Activated CD8-positive, alpha-beta memory T cell treated with anti-CD3 and anti-CD28 coated beads, Interleukin-2, amount 50 U/mL, for 1 hour (primary cell): ENCODE measurements around the gene PCGF2.
"Not testable (repeated sequence)": the region's sequence is repeated elsewhere in the genome, so short reads cannot be mapped to it uniquely, and the experiment has no call there.

Experiments used
- DNase-seq: peaks from one replicate; pipeline ENCODE4 v3.0.0-alpha.2; 2020; ENCODE audit errors: extremely low read depth

PCGF2 gene

DNA sequence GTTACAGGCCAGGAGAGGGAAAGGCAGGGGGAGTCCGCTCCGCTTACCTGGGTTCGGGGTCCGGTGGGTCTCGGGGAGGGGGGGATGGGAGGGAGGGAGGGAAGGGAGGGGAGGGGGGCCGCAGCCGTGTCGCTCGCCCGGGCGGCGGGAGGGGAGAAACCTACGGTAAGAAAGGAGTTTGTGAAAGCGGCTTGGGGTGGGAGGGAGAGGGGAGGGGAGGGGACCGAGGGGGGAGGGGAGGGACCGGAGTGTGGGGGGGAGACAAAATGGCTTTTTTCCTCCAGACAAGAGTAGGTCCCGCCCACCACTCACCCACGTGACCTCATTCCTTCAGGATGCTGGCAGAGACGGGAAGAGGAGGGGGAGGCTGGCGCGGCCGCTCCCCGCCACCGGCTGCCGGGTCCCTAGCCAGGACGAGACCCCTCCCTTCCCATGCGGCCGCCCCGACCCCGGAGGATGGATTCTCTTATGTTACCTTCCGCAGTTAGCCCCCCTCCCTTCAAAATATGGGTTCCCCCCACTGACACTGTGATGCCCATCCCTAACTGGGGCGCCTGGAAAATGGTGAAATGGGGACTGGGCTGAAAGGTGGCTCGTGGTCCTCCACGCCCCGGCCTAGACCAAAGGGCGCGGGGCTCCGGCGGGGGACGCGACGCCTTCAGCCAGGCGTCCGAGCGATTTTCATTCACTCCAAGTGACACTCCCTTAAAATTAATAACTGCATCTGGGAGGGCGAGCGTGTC is at the start of gene PCGF2:
PCGF2 (minus strand) TSS at position 188 of the 743 bp plus-strand sequence. CDS start 7,934 bp downstream, outside the sequence.
- no peak for DNase-seq

DNA sequence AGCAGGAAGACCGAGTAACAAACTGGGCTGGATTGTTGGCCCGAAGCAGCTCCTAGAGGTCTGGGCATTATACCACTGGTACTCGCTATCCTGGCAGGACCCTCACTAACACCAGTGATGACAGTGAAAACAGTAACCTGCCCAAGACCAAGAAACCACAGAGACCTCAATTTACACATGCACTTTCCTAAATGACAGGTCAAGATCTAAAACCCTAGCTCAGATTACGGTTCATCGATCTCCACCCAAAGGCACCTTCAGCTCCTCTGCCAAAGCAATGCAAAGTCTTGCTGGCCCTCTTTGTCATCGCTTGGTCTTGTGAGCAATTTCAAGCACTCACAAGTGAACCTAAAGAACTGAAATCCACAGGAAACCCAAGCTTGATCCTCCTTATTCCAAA is 49.7 kb upstream of the PCGF2 start:
- no peak for DNase-seq

DNA sequence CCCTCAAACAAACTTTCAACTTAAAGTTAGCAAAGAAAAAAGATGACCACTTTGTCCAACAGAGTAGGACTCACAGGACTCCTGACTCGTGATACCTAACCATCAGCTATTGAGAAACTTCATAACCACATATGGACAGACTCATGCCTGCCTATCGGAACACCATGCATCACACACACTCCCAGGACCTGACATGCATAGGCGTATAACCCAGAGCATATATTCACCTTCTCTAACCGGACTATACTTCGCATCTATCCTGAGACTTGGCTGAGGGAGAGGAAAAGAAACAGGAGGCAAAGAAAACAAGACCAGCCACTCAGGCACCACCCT is 49.0 kb upstream of the PCGF2 start:
- no peak for DNase-seq

DNA sequence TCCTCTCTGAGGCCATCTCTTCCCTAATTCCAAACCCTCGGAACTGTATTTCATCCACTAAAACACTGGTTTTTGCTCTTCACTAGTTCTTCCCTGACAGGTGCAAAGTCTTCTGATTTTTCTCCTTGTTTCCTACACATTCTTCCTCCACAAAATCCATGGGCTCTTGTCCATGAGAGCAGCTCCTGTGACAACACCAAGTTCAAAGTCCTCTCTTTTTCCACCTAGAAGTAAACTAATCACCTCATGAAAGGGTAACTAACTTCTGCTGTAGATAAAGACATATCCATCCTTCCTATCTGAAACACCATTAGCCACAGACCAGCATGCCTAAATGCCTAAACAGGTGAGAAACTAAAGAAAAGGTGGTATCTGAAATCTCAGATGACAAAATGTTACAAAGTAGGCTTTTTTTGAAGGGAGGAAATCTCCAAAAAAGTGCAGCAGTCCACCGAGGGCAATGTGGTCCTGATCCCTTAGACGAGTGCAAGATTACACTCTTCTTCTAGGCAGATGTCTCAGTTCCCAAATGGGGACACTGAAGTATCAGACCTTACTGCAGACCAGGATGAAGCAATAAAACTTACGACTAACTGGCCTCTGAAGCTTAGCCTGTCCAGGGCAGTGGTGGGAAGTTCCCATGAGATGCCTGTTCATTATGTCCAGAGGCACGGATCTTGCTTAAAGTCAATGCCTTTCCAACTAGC is 48.5 kb upstream of the PCGF2 start:
- DNase-seq = no peak

DNA sequence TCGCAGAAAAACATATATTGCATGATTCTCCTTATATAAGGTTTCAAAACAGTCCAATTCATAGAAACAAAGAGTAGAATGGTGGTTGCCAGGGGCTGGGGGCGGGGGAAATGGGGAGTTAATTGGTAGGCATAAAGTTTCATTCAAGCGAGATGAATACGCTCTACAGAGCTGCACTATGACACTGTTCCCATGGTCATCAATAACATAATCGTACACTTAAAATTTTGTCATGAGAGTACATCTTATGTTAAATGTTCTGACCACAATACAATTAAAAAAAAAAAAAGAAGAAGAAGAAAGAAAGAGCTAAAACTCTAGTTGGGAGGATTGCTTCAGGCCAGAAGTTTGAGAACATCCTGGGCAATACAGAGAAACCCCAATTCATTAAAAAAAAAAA is 46.1 kb upstream of the PCGF2 start:
- DNase-seq = no peak

DNA sequence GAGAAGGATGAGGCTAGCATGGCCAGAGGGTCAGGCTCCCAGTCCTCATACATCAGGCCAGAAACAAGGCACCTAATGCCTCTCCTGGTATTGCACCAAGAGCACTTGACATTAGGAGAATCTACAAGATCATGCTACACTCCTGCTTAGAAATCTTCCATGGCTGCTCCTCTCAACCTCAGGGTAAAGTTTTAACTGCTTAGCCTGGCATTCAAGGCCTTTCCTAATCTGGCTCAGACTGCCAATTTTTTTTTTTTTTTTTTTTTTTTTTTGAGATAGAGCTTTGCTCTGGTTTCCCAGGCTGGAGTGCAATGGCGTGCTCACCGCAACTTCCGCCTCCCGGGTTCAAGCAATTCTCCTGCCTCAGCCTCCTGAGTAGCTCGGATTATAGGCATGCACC is 43.0 kb upstream of the PCGF2 start:
- DNase-seq = no peak

DNA sequence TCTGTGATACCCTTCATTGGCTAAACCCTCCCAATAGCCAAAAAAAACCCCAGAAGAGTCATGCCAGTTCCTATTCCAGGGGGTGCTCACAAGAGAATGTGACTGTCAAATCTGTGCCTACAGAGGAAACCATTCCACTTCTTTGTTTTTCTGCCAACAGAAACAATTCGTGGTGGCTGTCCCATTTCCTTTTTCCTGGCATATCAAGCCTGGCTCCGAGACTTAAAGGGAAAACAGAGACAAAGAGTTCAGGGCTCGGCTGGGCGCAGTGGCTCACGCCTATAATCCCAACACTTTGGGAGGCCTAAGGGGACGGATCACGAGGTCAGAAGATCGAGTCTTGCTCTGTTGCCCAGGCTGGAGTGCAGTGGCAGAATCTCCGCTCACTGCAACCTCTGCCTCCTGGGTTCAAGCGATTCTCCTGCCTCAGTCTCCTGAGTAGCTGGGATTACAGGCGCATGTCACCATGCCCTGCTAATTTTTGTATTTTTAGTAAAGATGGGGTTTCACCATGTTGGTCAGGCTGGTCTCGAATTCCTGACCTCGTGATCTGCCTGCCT is 42.1 kb upstream of the PCGF2 start:
- DNase-seq = not testable (repeated sequence)

DNA sequence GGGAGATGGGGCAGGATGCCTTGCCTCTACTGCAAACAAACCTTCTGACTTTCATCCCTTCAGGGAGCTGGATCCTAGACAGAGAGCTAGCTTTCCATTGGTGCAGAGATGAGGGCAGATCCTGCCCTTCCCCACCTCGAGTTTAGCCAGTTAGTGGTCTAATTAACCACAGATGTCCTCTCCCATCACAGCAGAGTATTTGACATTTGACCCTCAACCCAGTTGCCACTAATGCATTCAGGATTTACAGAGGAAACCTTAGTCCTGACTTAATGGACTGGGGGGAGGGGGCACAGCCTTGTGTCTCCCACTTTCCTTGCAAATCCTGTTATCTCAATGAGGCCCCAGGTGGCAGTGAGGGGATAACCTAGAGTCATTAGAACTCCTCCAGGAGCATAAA is 41.0 kb upstream of the PCGF2 start:
- DNase-seq = no peak

DNA sequence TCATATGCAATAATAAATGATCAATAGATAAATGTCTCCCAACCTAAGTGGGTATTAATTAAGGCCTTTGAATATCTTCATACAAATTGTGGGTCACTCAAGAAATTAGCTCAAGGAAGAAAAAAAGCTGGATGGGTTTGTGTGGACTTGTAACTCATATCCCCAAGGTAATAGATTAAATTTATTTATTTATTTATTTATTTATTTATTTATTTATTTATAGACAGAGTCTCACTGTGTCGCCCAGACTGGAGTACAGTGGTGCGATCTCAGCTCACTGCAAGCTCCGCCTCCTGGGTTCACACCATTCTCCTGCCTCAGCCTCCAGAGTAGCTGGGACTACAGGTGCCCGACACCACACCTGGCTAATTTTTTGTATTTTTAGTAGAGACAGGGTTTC is 39.9 kb upstream of the PCGF2 start:
- DNase-seq = not testable (repeated sequence)

DNA sequence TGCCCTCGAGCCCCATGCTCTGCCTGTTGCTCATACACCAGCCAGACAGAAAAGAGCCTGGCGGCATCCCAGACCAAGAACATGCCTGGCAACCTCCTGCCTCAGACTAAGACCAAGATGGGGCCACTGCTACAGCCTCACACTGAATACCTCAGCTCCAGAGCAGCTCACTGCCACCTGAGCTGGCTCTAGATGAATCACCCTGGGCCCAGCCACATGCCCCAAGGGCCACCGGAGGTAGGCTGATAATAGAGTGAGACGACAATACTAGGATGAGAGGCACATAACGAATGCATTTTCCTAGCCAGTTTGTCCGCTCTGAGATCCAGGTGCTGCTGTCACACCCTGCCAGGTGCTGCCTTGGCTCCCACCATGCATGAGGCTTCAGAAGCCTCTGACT is 38.2 kb upstream of the PCGF2 start:
- no peak for DNase-seq

DNA sequence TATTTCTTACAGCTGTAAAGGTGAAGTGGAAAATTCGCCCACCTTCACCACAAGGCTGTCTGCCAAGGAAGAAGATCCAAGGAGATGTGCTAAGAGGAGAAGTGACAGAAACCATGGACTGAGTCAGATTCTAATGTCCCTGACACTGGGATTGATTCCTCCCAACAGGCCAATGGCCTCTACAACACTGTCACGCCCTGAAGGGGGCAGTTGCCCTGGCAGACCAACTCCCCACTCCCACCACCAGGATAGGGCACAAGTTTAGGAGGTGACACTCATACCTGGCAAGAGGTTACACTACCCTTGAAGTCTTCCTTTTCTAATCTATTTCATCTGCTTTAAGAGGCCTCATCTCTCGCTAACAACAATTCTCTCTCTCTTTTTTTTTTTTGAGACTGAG is 35.1 kb upstream of the PCGF2 start:
- DNase-seq = no peak

DNA sequence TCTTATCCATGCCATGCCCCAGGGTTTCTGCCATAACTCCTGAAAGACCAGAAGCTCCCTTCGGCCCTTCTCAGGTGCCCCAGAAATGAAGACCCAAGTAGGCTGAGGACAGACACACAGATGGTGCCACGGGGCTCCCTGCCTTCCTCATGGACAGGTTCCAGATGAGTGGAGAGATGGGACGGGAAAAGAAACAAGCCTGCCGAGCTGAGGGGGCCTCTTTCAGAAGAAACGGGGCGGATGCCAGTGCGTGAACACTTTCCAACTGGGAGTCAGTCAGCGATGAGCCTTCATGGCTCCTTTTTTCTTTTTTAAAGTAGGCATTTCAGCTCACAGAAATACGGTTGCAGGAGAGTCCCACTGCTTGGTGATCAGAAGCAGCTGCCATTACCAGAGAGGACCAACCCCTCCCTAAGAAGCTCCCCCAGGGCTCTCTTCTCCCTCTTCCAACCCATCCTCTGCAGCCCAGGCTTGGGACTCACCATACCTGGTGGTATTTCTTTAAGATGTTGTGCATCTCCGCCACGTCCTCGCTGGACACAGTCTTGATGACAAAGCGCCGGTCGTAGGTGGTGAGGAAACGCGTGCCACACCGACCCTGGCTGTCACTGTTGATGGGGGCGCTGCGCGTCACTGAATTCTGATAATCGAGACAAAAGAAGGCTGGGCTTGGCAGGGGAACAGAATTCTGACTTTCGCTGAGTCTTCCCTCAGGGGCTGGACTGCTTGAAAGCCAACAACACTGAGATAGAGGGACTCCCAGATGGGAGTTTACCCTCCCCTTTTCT is 32.0 kb upstream of the PCGF2 start:
- DNase-seq = no peak

DNA sequence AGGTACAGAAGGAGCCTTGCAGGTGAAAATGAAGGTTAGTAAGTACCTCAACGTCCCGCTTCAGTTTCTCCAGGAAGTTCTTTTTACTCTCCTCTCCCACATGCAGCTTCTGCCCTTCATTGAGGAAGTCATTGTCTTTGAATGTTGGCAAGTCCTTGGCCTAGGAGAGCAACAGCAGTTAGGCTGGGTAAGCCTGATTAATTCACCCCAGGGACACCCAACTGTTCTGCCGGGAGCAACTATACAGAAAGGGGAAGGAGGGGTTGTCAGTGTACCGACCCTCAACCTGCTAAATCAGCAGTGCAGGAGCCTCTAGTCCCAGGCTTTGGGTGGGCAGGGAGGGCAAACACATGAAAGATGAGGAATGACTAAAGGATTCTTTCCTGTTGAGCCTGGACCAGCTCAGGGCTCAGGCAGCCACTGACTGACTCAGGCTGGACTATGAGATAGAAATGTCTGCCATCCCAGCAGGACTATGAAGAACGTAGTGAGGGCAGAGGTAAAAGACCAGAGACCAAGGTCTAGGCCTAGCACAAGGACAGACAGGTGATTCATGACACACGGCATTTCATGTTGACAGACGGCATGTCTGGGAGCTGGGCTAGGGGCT is 29.6 kb upstream of the PCGF2 start:
- no peak for DNase-seq

DNA sequence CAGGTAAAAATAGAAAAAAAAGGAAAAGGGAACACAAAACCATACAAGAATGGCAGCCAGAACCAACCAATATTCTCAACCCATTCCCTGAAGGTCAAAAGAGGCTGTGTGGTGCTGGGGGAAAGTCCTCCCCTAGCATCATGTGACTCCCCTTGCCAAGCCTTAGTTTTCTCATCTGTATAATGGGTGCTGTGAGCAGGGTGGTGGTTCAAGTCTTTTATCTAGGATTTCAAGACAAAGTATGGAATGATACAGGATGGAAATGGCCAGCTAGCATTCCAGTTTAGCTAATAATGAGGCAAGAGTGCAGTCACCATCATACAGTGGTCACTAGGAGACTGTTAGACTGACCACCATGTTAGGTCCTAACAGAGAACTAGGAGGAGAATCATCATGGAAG is 25.1 kb upstream of the PCGF2 start:
- DNase-seq = no peak

DNA sequence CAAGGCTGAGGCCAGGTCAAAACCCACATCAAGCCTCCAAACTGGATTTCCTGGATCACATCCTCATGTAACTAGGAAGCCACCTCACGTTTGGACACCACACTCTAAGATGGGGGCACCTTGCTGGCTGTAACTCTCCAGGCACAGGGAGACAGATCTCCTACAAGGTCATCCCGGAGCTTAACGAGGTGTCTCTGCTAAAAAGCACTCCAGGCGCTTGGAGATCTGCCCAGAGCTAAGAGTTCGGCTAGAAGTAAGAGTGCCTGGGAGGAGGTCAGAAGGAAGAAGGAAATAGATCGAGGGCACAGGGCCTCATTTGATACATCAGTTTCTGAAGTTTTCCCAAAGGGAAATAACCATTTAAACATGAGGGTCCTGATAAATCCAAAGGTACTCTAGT is 20.3 kb upstream of the PCGF2 start:
- DNase-seq = no peak

DNA sequence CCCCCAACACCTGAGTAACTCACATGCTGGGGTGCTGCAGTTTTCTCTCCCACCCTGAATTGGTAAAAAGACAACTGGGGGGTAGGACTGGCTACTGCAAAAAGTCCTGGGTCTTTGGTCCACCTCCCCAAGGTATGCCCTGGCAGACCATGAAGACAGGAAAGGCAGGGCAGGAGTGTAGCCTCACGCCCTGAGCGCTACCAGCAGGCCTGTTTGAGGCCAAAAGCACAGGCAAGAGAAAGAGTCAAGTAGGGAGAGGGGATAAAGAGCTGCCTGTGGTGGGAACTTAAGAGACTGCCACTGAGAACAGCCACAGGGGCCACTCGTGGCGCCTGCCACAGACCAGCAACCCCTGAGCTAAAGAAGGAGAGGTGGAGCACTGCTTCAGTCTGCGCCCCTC is 18.2 kb upstream of the PCGF2 start:
- no peak for DNase-seq

DNA sequence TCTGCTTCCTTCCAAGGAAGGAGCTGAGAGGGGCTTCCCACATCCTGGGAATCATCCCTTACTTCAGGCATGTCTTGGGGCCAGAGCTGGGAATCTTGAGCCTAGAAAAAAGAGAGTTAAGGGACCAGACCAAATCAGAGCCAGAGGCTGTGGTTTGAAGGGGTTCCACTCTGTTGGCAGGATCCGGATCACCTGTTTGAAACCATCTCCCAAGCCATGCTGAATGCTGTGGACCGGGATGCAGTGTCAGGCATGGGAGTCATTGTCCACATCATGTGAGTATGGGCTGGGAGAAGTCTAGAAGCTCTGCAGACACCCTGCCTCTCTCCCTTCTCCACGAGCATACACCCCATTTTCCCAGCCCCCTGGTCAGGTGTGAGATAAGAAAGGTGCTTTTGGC is 14.1 kb upstream of the PCGF2 start:
- DNase-seq = no peak

DNA sequence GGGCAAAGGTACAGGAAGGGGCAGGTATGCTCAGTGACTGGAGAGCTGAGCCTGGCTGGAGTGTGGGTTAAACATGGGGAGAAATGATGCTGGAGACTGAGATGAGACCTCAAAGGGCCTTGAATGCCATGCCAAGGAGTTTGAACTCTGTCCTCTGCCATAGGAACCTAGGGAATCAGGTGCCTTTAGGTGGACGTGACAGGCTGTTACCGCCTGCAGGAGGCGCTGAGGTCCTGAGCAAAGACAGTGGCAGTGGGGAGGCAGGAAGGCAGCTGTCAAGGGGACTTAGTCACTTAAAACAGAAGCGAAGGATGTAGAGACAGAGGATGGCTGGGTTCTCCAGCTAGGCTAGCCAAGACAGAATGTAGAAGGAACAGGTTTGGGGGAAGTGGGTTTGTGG is 13.5 kb upstream of the PCGF2 start:
- DNase-seq = no peak

DNA sequence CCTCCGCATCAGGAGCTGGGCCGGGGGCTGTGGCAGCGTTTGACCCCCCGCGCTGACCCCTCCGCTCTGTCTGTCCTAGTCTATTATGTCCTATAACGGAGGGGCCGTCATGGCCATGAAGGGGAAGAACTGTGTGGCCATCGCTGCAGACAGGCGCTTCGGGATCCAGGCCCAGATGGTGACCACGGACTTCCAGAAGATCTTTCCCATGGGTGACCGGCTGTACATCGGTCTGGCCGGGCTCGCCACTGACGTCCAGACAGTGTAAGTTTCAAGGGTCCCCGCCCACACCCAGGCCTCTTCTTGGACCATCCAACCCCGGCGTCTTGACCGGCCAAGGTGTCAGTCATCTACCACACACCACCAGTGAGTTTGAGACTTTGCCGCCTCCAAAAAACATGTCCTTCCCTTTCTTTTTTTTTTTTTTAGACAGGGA is 5.0 kb upstream of the PCGF2 start:
- no peak for DNase-seq

DNA sequence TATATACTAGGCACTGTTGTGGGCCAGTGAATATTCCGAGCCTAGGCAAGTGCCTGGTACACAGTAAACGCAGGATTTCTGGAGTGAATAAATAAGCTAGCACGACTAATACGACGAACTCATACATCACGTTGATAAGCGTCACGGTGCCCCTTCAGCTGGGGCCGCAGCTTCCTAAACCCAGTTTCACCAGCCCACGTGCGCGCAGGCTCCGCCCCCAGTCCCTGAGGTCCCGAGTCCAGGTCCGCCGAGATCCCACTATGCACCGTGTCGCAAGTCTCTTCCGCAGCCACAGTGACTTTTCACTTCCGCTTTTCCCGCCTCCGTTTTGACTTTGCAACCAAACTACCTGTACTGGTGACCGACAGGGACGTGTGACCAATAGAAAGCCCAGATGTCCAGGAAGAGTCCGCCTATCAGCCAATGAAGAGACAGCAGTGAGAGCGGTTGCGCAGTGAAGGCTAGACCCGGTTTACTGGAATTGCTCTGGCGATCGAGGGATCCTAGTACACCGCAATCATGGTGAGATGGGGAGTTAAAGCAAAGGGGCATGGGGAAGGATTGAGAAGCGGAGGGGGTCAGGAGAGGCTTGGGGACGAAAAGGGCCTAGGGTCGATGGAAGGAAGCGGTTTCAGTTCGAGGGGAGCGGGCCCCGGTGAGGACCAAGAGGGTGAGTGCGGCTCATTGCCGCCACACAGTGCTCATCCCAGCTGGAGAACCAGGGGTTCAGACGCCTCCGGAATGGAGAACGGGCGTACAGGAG is 4.4 kb upstream of the PCGF2 start, which contains the start of gene PSMB3:
PSMB3 (plus strand) TSS at position 434 of the 763 bp plus-strand sequence; CDS start at position 520, 86 bp downstream.
- peak; percentile 94 for DNase-seq

DNA sequence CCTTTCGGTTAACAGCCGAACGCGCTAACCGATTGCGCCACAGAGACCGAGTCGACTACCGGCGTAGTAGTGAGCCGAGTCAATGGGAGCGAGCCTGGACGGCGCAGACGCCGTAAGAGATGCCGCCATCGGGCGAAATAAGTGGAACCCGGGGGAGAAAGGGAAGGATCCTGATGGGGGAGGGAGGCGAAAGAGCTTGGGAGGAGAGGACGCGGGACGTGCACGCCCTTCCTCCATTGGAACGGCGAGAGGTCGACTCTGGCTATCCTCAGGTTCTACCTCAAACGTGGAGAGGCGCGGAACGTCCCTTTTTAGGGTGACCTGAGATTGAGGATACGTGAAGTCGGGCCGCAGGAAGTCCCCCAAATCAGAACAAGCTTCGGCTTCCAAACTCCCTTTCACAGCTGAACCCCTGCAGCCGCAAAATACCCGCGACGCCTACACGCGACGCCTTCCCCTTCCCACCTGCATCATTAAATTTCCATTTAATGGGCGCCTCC is 3.7 kb upstream of the PCGF2 start:
- peak; percentile 40 for DNase-seq
